Measurements from ENCODE around the gene IL1R1.
"Not testable (repeated sequence)": the region's sequence is repeated elsewhere in the genome, so short reads cannot be mapped to it uniquely, and the experiment has no call there.

IL1R1 gene

DNA sequence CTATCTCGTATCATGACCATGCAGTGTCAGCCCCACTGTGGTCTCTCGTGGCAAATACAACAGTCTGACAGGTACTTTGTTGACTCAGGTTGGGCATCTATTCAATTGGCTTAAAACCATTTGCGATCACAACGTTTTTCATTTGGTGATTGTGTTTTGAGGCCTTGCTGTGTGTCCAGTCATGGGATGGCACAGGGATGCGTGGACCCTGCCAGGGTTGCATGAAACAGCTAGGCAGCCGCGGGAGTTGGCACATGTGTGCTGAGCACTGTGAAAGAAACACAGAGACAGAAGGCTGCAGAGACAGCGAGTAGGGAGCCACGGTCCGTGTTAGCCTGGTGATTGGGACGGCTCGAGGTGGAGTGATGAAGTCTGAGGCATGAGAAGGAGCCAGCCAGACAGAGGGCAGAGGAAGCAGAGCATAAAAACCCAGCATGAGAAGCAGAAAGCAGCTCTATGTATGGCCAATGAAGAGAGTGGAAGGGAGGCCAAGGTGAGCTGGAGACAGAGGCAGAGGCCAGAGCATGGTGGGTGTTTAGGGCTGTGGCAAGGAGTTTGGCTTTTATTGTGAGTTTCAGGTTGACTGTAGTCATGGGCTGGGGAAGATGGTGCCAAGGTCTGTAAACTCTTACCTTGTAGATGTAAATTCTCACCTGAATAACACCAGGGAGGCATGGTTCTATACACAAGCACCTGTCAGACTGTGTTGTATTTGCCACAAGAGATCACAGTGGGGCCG lies 31.8 kb upstream of the IL1R1 start:
- no peak for DNase-seq (ENCODE audit: low read depth, low spot score)

DNA sequence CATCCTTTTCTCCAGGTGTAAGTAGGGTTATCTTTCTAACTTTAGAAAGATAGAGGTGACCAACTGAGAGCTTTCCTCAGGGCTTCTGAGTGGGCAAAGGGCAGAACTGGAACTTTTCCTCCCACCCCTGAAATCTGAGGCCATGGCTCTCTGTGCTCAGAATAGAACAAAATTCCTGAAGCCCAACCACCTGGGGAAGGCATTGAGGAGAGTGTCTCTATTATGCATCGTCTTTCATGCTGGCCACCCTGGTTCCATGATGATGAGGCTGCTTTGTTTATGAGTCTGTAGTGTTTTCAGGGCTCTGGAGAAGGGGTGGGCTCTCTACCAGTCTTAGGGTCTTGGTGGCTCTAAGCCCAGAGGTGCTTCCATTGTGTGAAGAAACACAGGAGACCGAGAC lies 30.7 kb upstream of the IL1R1 start:
- peak; percentile 7 for DNase-seq (ENCODE audit: low read depth, low spot score)

DNA sequence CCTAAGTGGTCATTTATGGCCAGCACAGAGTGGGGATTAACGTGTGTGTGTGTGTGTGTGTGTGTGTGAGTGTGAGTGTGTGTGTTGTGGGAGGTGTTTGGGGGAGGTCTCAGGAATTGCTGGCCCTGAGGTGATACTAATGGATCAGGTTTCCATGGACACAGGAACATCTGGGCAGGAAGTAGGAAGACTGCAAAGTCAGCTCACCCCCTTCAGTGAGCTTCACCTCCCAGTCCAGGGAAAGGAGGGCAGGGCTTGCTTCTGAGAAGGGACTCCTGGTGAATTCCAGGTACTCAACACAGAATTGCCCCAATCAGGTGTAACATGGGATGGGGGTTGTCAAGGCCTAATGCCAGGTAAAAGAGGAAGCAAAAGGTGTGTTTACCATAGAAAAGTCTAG lies 30.3 kb upstream of the IL1R1 start:
- DNase-seq (ENCODE audit: low read depth, low spot score) = peak; percentile 15

DNA sequence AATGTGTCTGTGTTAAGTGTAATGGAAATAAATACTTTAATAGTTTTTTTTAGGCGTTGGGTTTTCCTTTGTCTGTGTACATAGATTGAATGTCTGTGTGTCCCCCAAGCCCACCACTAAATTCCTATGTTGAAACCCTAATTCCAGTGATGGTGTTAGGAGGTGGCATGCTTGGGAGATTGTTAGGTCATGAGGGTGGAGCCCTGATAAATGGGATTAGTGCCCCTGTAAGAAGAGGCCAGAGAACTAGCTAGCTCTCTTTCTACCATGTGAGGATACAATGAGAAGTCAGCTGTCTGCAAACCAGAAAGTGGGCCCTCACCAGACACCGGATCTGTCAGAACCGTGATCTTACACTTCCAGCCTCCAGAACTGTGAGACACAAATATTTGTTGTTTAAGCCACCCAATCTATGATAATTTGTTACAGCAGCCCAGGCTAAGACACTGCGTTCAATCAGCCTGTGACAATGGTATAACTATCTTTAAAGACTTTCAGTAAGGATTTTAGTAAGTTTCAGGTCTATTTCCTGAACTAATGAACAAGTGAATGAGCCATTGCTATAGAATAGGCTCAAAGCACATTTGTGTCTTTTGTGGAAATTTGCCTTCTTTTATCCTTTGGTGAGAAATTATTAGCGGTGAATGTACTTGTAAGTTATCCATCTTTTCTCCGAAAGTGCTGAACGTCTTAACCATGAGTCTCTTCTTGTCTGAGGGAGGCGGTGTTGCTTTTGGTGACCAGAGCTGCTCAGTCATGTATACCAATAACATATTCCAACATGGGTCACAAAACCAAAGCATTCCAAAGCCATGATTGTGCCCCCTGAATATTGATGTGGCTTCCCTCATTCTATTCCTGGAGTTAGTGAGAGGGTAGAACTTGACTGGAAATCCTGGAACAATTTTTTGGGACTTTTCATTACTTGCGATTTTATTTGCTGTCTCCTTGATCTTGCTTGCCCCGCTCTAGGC lies 29.6 kb upstream of the IL1R1 start:
- no peak for DNase-seq (ENCODE audit: low read depth, low spot score)

DNA sequence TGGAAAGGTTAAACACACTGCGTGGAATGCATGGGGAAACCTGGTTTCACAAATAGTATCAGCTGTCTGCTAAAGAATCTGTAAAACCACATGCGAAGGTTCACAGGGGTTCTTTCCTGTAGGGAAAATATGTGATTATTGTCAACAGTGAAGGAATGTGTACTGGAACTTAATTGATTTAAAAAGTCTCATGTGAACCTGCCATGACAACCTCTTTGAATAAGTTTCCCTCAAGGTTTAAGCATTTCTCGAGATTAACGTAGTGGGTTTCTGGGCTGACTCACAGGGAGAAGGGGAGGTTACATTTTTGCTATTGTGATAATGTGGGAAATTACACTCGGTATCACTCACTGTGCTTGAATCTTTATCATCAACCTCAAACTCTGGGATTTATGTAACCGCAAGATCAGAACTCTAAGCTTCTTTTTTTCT lies 28.2 kb upstream of the IL1R1 start:
- DNase-seq (ENCODE audit: low read depth, low spot score) = no peak

DNA sequence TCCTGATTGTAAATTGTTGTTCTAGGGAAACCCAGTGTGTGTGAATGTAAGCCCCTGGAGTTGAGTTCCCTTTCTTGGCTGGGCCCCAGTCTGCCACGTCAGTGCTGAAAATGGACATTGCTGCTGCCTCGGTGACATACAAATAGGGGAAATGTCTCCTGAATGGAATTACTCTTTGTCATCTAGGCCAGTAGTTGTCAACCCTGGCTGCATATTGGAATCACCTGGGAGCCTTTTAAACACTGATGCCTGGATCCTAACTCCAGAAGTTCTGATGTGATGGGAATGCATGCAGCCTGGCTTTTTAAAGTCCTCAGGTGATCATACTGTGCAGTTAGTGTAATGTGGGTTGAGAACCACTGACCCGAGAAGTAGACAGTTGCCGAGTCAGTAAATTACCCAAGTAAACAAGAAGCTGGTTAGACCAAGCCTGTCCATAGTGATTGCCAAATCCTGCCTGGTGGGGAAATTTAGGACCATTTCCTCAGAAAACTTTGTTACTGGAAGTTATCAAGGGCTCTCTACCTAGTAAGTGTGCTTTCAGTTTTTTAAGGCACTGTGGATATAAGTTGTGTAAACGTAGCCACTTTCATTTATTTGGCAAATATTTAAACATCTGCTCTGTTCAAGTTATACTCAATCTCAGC lies 27.6 kb upstream of the IL1R1 start:
- DNase-seq (ENCODE audit: low read depth, low spot score) = no peak

DNA sequence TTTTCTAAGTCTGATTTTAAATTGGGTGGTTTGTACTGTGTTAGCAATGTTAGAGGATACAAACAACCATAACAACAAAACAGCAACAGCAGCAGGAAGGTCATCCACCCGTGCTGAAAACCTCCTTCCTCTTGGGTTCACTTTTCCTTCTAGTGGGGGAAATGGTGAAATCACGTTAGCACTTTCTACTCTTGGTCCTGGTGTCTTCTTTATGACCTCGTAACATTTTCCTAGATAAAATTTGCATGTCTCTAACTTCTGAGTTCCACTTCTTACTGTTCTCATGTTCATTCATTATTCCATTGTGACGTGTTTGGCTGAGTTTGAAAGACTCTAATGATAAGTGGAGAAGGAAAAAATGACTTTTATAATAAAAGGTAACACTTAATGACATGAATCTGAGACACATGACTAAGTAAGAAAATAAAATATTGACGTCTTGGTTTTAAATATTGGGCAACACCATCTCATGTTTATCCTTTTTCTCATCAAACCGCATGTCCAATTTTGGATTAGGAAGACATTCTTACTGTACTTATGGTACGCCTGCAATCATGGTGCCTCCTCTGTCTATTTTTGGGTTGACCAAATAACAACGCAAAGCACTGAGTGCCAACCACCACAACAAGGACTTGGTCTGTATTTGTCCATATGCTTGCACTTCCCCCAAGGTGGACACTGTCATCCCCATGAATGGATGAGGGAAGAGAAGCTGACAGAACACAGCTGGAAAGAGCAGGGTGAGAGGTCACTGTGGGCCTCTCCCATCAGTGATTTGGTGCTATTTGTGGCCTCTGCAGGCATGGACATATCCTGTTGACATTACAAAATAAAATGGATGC lies 25.7 kb upstream of the IL1R1 start:
- no peak for DNase-seq (ENCODE audit: low read depth, low spot score)

DNA sequence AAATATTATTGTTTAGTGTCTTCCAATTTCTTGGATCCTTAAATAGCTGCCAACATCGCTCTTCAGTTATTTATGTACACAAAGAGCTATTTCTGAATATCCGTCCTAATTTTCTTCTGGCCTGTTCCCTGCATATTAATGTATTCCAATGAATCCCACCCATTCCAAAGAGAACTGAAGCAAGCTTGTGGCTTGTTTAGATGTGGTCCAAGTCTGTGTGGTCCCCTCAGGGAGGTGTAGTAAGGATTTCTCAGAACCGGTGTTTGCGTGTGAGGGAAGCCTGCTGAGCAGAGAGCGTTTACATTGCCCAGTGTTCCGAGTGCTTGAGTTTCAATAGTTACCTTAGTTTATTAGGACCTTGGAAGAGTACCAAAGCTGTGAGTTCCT lies 25.1 kb upstream of the IL1R1 start:
- DNase-seq (ENCODE audit: low read depth, low spot score) = no peak

DNA sequence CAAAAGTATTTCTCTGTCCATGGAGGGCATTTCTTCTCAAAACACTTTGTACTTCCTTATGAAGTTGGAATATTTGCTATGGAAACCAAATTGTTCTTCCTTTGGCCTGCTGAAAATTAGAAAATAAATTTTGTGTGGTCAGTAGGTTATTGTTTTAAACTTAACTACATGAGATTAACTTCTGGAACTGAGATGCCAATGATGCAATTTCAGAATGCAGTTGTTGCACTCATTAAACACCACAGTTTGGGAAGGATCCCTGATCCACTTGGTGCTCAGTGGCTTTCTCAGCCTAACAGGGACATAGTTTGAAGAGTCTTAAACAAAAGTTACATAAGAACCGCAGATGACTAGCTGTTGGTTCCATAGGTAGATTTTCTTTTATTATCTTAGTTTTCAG lies 23.3 kb upstream of the IL1R1 start:
- no peak for DNase-seq (ENCODE audit: low read depth, low spot score)

DNA sequence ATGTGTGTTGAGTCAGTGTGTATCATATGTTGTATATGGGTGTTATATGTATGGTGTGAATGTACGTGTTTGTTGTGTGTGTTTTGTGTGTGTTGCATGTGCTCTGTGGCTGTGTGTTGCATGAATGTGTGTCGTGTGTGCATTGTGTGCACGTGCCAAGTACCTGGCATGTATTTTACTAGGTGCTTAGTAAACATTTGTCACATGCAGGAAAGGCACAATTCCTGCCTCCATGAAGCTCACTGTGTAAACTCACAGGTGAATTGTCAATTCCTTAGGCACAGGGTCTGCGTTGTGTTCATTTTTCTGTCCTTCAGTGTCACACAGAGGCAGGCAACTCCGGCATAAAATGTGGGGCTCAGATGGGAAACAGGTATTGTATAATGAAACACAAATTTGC lies 22.3 kb upstream of the IL1R1 start:
- no peak for DNase-seq (ENCODE audit: low read depth, low spot score)

DNA sequence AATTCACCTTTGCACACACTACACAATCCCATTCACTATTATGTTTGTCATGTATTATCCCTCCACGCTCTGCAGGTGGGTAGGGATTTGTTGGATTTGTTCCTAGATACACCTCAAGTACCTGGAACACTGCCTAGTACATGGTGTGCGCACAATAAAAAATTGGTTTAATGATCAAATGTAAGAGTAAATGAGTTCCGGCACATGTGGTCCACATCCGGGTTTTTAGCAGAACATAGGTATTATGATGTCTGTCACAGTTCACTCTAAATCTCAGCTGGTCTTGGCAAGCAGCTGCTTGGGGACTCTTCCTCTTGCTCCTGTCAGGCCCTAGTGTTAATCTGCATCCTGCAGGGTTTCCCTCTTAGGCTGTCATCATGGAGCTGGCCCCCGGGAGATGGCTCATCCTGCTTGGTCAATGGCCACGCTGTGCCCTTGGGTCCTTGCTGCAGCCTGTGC lies 21.8 kb upstream of the IL1R1 start:
- no peak for DNase-seq (ENCODE audit: low read depth, low spot score)

DNA sequence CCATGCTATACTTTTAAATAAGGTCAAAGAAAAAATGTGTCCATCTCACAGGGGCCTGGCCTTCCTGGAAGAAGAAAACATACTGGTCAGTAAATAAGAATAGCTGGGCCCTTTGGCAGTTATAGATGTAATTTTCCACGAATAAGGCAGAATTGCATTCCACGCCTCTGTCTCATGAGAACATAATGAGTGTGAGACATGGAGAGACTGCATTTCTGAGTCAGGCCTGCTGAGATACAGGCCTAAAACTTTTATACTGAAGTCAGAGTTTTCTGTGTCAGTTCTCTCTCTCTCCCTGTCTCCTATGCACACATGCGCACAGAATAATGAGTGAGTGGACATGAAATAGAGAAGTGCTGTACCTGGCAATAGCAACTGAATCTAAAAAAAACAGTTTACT lies 20.4 kb upstream of the IL1R1 start:
- no peak for DNase-seq (ENCODE audit: low read depth, low spot score)

DNA sequence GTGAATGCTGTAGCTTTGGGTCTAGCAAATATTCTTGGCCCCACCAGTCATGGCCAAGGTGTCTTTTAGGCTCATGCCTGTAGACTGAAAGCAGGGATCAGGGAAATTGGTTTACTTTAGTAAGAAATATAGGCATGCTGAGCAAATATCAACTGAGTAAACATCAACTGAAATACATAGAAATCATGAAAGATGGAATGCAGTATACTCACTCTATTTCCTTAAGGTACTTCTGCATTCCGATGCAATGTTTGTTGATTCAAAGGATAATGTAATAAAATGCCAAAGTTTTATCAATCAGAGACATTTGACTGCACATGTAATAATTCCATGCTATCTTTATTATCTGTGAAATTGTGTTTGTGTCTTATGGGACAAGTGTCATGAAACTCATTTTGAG lies 19.6 kb upstream of the IL1R1 start:
- no peak for DNase-seq (ENCODE audit: low read depth, low spot score)

DNA sequence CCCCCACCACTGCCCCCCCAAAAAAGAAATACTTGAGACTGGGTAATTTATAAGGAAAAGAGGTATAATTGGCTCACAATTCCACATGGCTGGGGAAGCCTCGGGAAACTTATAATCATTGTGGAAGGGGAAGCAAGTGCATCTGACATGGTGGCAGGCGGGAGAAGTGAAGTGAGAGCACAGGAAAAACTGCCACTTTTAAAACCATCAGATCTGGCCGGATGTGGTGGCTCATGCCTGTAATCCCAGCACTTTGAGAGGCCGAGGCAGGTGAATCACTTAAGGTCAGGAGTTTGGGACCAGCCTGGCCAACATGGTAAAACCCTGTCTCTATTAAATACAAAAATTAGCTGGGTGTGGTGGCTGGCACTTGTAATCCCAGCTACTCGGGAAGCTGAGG lies 18.1 kb upstream of the IL1R1 start:
- DNase-seq (ENCODE audit: low read depth, low spot score) = not testable (repeated sequence)

DNA sequence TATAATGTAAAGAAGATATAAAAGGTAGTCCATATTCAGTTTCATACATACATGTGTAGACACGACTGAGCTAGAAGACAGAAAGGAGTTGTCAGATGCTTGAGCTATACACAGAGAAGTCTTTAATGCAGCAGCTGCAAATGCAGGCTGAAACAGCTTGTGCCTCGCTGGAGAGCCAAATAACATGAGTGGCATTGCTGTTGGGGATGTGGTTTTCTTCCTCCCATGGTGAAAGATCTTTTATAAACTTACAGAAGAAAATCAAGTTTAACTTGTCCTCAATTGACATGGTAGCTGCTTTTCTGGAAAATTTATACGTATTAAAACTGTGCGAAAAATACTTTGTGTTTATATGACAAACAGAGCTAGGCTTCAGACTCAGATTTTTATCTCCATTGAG lies 16.4 kb upstream of the IL1R1 start:
- DNase-seq (ENCODE audit: low read depth, low spot score) = no peak

DNA sequence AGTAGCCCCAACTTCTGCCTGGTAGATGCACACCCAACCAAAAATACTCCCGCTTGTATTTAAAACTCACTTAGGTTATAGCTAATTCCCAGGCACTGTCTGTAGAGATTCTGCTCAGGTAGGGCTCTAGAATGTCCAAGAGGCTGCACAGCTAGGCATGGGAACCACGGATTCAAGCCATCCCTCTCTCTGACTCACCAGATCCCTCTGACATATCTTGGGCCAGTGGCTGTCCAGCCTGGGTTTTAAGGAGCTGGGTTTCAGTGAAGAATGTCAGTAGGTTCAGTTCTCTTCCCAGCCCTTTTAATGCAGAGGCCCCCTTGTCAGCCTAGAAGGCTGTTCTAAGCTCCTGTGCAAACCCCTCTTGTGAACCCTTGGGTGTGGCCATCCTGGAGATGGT lies 15.9 kb upstream of the IL1R1 start:
- no peak for DNase-seq (ENCODE audit: low read depth, low spot score)

DNA sequence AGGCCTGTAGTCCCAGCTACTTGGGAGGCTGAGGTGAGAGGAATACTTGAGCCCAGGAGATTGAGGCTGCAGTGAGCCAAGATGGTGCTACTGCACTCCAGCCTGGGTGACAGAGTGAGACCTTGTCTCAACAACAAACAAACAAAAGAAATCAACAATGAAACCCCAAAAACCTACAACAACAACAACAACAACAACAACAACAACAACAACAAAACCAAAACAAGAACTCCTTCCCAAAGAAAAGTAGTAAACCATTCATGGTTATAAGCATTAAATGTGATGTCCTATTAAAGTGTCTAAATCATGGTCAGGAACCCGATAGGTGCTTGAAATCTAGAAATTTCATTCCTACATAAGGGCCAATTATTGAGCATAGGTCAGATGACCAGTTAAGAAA lies 13.5 kb upstream of the IL1R1 start:
- no peak for DNase-seq (ENCODE audit: low read depth, low spot score)

DNA sequence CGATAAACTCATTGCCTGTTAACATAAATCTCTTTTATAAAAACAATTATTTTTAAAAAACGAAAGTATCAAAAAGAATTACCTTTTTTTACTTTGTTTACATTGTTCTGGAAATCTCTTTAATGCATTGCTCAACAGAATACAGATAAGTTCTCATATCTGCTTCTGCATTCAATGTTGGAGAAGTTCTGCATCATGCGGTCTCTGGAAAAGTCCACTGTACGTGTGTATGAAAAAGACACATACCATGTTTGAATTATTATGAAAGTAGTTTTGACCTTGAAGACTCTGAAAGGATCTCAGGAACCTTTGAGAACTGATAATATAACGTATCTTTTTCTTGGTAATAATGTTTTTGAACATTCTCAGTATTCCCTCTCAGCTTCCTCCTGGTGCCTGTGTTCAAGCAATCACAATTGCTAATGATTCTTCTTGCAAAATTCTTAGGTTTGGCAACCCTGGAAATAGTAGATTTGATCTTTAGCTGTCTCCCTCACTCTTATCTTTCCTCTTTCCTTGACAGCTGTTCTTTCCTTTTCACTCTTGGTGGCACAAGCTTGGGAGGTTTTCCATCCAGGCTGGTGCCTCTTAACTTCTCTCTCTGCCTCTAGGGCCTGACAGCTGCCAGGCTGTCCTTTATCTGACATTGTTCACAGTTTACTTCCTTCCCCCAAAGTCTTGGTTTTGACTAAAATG lies 12.4 kb upstream of the IL1R1 start:
- no peak for DNase-seq (ENCODE audit: low read depth, low spot score)

DNA sequence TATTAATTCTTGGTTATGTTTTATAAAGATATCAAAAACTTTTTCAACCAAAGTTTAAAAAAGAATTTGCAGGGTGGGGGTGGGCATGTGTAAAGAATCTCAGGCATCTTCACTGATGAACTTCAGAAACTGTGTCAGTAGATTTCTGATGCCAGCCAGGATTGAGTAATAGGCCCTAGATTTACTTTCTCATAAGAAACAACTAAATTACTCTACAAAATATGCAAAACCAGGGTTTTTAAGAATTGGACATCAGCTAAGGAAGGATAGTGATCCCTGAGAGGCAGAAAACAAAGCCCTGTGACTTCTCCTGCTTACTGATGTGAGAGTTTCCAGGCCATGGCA lies 11.9 kb upstream of the IL1R1 start:
- DNase-seq (ENCODE audit: low read depth, low spot score) = no peak

DNA sequence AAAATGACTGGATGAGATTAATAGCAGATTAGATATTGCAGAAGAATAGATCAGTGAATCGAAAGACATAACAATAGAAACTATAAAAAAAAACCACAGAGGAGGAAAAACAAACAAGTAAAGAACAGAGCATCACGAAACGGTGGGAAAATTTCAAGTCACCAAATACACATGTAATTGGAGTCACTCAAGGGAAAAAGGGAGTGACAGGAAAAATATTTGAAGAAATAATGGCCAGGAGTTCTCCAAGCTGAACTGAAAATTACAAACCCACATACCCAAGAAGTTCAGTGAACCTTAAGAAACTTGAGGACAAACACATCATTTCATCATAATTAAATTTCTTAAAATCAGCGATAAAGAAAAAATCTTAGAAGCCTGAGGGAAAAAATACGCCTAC lies 11.0 kb upstream of the IL1R1 start:
- DNase-seq (ENCODE audit: low read depth, low spot score) = no peak

DNA sequence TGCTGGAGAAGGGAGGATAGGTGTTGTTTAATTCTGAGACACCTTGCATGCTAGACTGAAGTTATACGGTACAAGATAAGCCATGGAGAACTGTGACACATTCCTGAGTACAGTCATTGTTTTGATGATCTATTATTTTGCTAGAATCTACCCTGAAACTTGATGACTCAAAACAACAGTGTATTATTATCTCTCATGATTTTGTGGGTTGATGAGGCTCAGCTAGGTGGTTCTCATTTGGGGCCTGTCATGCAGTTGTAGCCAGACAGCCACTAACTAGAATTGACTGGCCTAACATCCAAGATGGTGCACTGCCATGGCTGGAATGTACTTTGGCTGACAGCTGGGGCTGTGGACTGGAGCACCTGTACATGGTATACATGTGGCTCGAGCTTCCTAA lies 5.4 kb upstream of the IL1R1 start:
- DNase-seq (ENCODE audit: low read depth, low spot score) = no peak

Data from iPS DF 19.7 (cell line).